GM18499 (cell line): ENCODE data around the gene BDKRB2.

Experiments used
- ATAC-seq: cut with Tn5 transposase; IDR thresholded peaks from one replicate; pipeline ENCODE4 v1.9.1; 2021; ENCODE audit warnings: moderate number of reproducible peaks; ENCODE audit not compliant: insufficient read depth, unreplicated experiment

Gene BDKRB2

GRCh38 chr14:96197163-96197852 is 7.3 kb upstream of the BDKRB2 start:
- ATAC-seq, result no peak

- ATAC-seq, result no peak
Measured at GRCh38 chr14:96197969-96198368, 6.7 kb upstream of the BDKRB2 start.

GRCh38 chr14:96198430-96199130 is 6.1 kb upstream of the BDKRB2 start:
- no peak for ATAC-seq

- ATAC-seq, result no peak
Measured at GRCh38 chr14:96201157-96201556, 3.5 kb upstream of the BDKRB2 start.

DNA sequence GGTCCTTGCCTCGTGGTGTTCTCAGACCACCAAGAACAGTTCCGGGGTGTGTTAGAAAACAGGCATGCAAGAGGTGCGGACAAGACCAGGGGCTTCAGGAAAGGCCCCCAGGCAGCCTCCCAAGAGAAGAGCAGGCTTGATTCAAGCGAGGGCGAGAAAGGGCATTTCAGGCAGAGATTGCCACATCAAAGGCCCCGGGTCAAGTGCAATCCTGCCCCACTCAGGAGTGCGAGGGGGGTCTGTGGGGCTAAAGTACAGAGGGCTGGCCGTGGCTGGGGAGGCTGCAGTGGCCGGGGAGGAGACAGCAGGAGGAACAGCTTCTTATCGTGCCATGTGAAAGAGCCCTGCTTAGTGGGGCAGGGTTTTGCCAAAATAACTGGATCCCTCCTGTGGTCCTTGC is 2.7 kb upstream of the BDKRB2 start:
- ATAC-seq, result no peak

GRCh38 chr14:96202441-96203094 is 2.1 kb upstream of the BDKRB2 start:
- no peak for ATAC-seq

DNA sequence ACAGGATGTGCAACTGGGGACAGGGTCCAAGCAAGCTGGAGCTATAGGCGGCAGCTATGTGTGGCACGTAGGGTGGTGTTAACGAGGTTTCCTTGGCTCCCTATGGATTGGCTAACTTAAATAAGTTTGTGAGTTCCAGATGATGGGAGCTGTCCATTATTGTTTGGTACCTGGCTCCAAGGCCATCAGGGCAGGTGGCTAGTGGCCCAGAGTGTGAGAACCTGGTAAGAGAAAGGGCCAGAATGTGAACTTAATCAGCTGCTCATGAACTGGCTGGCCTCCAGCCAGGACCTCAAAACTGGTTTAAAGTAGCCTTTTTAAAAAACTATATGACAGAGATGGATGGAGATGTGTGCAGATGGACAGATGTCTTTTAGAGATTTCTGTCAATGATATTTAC is 1.5 kb upstream of the BDKRB2 start:
- ATAC-seq, result no peak

- no peak for ATAC-seq
Measured at GRCh38 chr14:96203635-96204034, 1.0 kb upstream of the BDKRB2 start.

DNA sequence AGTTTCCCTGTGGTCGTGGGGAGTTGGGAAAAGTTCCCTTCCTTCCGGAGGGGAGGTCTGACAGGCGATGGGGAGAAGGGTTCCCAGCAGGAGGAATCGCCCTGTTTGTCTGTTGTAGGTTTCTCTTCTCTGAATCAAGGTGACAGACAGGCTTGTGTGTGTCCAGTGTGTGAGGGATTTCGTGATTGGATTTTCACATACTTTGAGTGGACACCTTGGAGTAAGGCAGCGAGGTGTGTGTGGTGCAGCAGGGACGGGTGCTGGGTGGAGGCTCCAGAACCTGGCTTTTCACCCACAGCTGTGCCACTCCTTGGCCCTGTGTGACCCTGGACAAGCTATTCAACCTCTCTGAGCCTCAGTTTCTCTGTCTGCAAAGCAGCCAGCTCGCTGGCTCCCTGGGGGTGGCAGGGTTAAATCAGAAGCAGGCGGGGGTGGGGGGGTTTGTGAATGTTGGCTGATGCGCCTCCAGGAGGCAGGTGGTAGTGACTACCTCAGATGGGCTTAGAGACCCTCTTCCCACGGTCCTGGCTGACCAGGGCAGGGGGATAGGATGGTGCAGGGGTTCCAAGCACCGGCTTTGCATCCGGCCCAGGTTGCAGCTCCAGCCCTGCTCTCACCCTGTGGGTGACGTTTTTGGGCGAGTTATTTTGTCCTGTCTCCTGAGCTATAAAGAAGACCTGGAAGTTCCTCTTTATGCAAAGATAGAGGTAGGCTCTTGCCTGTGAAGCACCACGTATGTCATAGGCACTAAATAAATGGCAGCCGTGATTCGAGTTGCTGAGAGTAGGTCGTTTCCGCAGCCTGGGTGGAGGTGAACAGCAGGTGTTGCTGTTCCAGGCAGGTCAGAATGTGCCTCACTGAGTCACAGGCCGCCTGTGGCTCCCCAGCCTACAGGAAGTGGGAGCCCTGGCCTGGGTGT is 679 bp downstream of the BDKRB2 start:
- ATAC-seq, result no peak

GRCh38 chr14:96205978-96206360 is 1.3 kb downstream of the BDKRB2 start:
- no peak for ATAC-seq

DNA sequence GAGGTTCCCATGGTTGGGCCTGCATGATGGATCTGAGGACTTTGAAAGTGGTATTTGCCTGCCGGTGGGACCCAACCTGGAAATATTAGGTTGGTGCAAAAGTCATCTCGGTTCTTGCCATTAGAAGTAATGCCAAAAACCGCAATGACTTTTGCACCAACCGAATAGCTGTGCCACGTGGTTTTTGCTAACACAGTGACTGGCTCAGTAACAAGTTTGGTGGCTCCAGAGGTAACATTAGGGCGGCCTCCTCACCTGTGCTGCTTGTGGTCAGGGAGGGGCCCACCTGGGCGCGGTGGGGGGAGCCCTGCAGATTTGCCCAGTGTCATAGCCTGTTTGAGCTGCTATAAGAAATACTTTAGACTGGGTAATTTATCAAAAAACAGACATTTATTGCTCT is 1.8 kb downstream of the BDKRB2 start:
- ATAC-seq, result no peak

DNA sequence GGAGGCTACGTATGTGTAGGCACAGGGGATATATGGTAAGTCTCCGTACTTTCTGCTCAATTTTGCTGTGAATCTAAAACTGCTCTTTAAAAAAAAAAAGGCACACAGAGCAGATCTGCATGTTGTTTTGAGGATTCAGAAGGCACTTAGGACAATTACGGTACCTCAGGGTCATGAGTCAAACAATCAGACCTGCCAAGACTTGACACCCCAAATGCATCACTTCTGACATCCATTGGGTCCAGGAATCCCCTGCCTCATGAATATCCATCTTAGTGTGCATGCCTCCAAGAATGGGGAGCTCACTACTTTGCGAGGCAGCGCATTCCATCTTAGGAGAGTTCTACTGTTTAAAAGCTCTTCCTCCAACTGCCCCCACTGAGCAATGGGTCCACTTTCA is 3.0 kb downstream of the BDKRB2 start:
- no peak for ATAC-seq

DNA sequence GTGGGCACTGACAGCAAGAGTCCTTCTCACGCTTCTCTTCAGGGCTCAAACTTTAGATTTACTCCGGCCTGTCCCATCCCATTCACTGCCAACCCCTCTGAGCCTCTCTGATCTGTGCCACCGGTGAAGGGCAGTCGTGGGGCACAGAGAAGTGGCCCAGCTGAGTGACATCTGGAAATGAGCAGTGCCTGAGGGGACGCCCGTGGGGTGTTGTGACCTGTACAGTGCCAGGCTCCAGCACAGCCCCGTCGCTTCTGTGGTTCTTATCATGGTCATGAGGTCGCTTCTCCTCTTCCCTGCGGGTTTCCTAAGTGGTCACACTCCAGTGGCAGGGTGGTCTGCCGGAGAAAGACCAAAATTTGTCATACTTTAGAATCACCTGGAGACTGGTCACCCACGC is 4.1 kb downstream of the BDKRB2 start:
- ATAC-seq, result no peak

- no peak for ATAC-seq
Measured at GRCh38 chr14:96212140-96212539, 7.5 kb downstream of the BDKRB2 start.

GRCh38 chr14:96212896-96213295 is 8.3 kb downstream of the BDKRB2 start:
- no peak for ATAC-seq

- no peak for ATAC-seq
Measured at GRCh38 chr14:96213871-96214465, 9.3 kb downstream of the BDKRB2 start.

DNA sequence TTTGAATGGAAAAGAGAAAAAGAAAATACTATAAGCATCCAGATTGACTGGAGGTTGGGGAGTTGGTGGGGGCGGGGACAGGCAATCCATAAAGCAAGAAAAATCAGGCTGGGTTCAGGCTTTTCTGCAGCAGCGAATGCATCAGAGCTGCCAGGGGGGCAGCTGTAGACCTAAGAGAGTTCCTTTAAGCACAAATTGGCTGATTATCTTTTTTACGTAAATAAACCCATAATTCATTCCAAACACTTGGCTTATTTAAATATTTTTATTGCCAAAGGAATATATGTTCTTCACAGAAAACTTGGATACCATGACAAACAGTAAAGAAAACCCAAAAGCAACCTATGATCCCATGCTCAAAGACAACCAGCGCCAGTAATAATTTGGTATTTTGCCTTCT is 10.2 kb downstream of the BDKRB2 start:
- no peak for ATAC-seq

DNA sequence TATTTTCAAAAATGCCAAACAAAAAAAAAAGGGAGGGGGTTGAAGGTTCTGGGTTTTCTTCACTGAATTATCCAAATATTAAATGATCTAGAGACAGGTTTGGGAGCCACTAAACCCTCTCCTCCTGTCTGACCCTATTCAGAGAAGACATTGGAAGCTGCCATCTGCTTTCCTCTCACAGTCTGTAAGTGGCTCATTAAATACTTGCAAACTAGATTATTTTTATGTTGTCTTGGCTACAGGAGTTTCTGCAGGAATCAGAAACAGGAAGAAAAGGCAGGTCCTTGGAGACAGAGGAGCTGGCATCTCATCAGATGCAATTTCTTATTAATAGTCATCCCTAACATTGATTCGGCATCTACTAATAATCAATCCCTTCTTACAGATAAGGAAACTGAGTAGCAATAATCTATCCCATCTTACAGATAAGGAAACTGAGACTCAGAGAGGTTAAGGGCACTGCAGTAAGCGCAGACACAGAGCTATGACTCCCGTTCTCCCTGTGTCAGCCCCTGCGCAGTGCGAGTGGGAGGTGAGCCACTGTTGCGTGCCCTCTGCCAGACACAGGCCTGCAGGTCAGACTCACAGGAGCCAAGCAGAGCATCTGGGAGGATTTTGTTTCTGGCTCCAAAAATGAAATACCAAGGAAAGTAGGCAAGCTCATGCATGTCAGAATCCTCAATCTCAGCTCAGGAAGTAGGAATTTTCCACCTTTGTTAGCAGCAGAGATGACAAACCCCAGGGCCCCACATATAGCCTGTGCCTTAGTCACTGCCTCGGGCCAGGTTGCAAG is 11.0 kb downstream of the BDKRB2 start:
- no peak for ATAC-seq

DNA sequence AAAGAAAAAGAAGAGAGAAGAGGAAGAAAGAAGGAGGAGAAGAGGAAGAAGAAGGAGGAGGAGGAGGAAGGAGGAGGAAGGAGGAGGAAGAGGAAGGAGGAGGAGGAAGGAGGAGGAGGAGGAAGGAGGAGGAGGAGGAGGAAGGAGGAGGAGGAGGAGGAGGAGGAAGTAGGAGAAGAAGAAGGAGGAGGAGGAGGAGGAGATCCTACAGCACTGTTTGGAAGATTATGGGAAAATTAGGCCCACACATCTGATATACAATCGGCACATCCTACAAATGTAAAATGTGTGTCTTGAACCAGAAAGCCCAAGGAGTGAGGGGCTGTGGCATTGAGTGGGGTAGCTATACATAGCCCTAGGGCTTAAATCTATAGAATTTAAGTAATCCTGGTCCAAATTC is 12.0 kb downstream of the BDKRB2 start:
- no peak for ATAC-seq
